AG04449 (cell line): ENCODE measurements around the gene RNF169.
"Not testable (repeated sequence)": the region's sequence is repeated elsewhere in the genome, so short reads cannot be mapped to it uniquely, and the experiment has no call there.

Experiments
- CTCF ChIA-PET: fragments of 350-600 bp; formaldehyde crosslinking; extraction: SDS; loops from one replicate; lab custom pipeline; 2021; ENCODE audit warnings: antibody characterized with exemption; lab: Yijun Ruan, JAX
- POLR2A ChIA-PET: fragments of 400-600, 350-600 bp; formaldehyde crosslinking; extraction: SDS; loops from one replicate; lab custom pipeline; 2020; ENCODE audit warnings: antibody characterized with exemption, inconsistent platforms; lab: Yijun Ruan, JAX
- DNase-seq: peaks from one replicate; pipeline ENCODE4 v3.0.0-alpha.2; 2010; ENCODE audit warnings: low read depth, low spot score
- H3K4me3 ChIP-seq: 2 replicates; pipeline ENCODE4 v1.5.1; 2011; ENCODE audit warnings: low read depth, mild to moderate bottlenecking, control low read depth, low read length
- TF ChIP-seq, protein P1 (sequence below): IDR thresholded peaks from one replicate; pipeline ENCODE4 v1.5.1; 2011; ENCODE audit warnings: mild to moderate bottlenecking, moderate library complexity, low read length, control low read depth, inconsistent platforms; ENCODE audit not compliant: insufficient read depth; ENCODE audit errors: missing control alignments

The RNF169 gene

DNA sequence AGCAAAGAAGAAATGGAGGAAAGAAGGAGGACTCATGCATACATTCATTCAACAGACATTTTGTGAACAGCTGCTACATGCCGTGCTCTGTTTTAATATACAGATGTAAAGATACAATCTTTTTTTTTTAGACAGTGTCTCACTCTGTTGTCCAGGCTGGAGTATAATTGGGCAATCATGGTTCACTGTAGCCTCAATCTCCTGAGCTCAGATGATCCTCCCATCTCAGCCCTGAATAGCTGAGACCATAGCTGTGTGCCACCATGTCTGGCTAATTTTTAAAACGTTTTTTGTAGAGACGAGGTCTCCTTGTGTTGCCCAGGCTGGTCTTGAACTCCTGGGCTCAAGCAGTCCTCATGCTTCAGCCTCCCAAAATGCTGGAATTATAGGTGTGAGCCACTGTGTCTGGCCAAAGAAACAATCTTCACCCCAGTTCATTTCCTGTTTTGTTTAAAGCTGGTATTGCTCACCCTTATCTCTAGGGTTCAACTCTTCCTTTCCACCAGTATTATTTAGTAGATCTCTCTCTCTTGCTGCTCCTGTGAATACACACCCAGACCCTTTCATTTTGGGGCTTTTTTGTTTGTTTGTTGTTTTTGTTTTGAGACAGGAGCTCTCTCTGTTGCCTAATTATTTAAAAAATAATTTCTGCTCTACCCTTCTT is 69.8 kb downstream of the RNF169 start:
- CTCF ChIA-PET: interaction anchor here (1.3 to 1.4 kb wide), 2 partner anchors 116 to 430 kb away, joined by 3 read pairs; no protein-coding TSS in a partner anchor
- H3K4me3 ChIP-seq: no peak overlapping the region
- DNase-seq: no peak
- TF ChIP-seq, protein P1, sequence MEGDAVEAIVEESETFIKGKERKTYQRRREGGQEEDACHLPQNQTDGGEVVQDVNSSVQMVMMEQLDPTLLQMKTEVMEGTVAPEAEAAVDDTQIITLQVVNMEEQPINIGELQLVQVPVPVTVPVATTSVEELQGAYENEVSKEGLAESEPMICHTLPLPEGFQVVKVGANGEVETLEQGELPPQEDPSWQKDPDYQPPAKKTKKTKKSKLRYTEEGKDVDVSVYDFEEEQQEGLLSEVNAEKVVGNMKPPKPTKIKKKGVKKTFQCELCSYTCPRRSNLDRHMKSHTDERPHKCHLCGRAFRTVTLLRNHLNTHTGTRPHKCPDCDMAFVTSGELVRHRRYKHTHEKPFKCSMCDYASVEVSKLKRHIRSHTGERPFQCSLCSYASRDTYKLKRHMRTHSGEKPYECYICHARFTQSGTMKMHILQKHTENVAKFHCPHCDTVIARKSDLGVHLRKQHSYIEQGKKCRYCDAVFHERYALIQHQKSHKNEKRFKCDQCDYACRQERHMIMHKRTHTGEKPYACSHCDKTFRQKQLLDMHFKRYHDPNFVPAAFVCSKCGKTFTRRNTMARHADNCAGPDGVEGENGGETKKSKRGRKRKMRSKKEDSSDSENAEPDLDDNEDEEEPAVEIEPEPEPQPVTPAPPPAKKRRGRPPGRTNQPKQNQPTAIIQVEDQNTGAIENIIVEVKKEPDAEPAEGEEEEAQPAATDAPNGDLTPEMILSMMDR: no peak
- POLR2A ChIA-PET: no interaction called here

GRCh38 chr11:74819400-74819799 is 70.8 kb downstream of the RNF169 start:
- ChIA-PET CTCF (interaction anchor here (0.9 to 1.3 kb wide), 2 partner anchors 38 to 429 kb away, joined by 3 read pairs; no protein-coding TSS in a partner anchor), POLR2A (no interaction called here)
- TF ChIP-seq, protein P1: no peak
- peak; percentile 2 for DNase-seq
- H3K4me3 ChIP-seq: no peak overlapping the region

DNA sequence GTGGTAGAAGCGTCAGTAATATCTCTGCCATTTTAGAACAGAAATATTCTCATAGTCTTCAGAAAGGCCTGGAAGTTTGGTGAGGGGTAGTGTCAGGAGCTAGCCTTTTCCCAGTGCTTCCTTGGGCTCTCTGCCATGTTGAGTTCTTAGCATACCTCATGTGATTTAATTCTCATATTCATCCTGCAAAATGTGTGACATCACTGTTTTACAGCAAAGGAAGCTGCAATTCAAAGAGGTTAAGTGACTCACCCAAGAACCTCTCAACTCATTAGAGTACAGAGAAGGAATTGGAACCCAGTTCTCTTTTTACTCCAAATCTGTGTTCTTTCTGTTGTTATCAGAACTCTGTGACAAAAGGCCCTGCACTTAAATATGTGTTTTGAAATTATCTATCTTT is 72.1 kb downstream of the RNF169 start:
- CTCF ChIA-PET: interaction anchor here (1.6 to 1.8 kb wide), 2 partner anchors 10 to 20 kb away, joined by 4 read pairs; no protein-coding TSS in a partner anchor
- DNase-seq: peak; percentile 83

DNA sequence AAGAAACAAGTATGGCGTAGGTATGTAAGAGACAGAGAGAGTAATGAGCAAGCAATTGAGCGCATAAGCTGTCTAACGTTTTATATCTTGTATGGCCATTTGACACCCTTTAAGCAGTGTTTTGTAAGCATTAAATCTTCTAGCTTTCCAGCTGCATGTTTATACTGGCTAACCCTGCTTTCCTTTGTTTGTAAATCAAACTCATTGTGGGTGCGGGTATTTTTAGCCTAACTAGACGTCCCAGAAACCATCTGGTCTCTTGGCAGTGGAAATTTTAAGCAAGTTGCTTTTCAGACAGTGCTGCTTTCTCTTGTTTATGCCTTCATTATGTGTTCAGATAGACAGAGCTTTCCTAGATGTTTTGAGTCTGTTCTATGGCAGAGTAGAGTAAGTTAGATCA is 73.5 kb downstream of the RNF169 start:
- TF ChIP-seq, protein P1: no peak
- H3K4me3 ChIP-seq: no peak overlapping the region
- peak; percentile 58 for DNase-seq
- POLR2A ChIA-PET: no interaction called here
- CTCF ChIA-PET: interaction anchor here (0.8 to 1.6 kb wide), 4 partner anchors 17 to 83 kb away, joined by 3 to 4 read pairs (median 4); no protein-coding TSS in a partner anchor

More for the DNA sequence above, 72.1 kb downstream of the RNF169 start:
- TF ChIP-seq, protein P1: no peak
- POLR2A ChIA-PET: no interaction called here
- H3K4me3 ChIP-seq: no peak overlapping the region

GRCh38 chr11:74824285-74824982 is 75.8 kb downstream of the RNF169 start:
- no peak overlapping the region for H3K4me3 ChIP-seq
- no peak for DNase-seq
- ChIA-PET CTCF (no interaction called here), POLR2A (no interaction called here)
- TF ChIP-seq, protein P1: no peak

GRCh38 chr11:74825596-74825995 is 76.9 kb downstream of the RNF169 start:
- DNase-seq, POLR2A ChIA-PET, CTCF ChIA-PET, H3K4me3 ChIP-seq: not testable (repeated sequence)
